ENCODE data around the gene EFHC1. TPM values are rescaled to one million over a fixed set of nuclear protein-coding genes. Genes with fewer than 3 reads are reported as not detected.

Gene EFHC1
- total and polyA plus RNA-seq, 2 of the 13 experiments (the other 11 are each of a cell fraction or from before 2014, with no cell fraction given) = 23.4 to 29.5 TPM

DNA sequence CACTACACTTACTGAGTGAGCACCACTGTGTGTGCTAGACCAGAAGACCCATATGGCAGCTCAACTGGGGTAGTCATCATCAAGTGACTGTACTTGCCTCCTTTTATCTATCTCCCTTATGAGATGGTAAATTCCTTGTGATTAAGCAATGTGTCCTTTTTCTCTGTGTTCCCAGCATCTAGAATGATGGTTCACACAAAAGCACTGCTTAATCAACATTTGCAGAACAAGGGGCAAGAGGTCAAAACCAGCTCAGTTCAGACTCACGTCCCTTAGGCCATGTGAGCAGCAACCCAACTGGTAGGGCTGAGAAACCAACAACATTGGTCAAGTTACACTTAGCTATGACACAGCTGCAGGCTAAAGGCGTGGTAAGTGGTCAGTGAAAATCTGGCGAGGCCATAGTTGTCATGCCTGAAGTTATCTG, 146.7 kb downstream of the EFHC1 start (continued):
- no peak for TF ChIP-seq SP1 (IDR thresholded peaks at IDR 0.05)
- TF ChIP-seq SP1 (CRISPR knock-in tag; IDR thresholded peaks at IDR 0.05) = no peak
- TF ChIP-seq DNMT3B (CRISPR knock-in tag; conservative IDR thresholded peaks at IDR 0.05) = no peak
- TF ChIP-seq, protein P1, sequence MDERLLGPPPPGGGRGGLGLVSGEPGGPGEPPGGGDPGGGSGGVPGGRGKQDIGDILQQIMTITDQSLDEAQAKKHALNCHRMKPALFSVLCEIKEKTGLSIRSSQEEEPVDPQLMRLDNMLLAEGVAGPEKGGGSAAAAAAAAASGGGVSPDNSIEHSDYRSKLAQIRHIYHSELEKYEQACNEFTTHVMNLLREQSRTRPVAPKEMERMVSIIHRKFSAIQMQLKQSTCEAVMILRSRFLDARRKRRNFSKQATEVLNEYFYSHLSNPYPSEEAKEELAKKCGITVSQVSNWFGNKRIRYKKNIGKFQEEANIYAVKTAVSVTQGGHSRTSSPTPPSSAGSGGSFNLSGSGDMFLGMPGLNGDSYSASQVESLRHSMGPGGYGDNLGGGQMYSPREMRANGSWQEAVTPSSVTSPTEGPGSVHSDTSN (CRISPR knock-in tag; IDR thresholded peaks at IDR 0.05) = no peak
- TF ChIP-seq BRCA1 (CRISPR knock-in tag; IDR thresholded peaks at IDR 0.05) = no peak
- TF ChIP-seq ZNF160 (CRISPR knock-in tag; IDR thresholded peaks at IDR 0.05) = no peak
- TF ChIP-seq KDM3A (CRISPR knock-in tag; IDR thresholded peaks at IDR 0.05; ENCODE audit: low read depth) = no peak
- no peak for TF ChIP-seq ZMYM4 (CRISPR knock-in tag; IDR thresholded peaks at IDR 0.05)
- TF ChIP-seq ZNF772 (CRISPR knock-in tag; IDR thresholded peaks at IDR 0.05) = no peak
- no peak for TF ChIP-seq POLR2AphosphoS2 (IDR thresholded peaks at IDR 0.05; ENCODE audit: low read depth, low read length)
- no peak for TF ChIP-seq ZNF180 (CRISPR knock-in tag; IDR thresholded peaks at IDR 0.05; ENCODE audit: borderline replicate concordance, low read depth)
- no peak for TF ChIP-seq ZNF672 (CRISPR knock-in tag; IDR thresholded peaks at IDR 0.05)
- TF ChIP-seq, protein P2, sequence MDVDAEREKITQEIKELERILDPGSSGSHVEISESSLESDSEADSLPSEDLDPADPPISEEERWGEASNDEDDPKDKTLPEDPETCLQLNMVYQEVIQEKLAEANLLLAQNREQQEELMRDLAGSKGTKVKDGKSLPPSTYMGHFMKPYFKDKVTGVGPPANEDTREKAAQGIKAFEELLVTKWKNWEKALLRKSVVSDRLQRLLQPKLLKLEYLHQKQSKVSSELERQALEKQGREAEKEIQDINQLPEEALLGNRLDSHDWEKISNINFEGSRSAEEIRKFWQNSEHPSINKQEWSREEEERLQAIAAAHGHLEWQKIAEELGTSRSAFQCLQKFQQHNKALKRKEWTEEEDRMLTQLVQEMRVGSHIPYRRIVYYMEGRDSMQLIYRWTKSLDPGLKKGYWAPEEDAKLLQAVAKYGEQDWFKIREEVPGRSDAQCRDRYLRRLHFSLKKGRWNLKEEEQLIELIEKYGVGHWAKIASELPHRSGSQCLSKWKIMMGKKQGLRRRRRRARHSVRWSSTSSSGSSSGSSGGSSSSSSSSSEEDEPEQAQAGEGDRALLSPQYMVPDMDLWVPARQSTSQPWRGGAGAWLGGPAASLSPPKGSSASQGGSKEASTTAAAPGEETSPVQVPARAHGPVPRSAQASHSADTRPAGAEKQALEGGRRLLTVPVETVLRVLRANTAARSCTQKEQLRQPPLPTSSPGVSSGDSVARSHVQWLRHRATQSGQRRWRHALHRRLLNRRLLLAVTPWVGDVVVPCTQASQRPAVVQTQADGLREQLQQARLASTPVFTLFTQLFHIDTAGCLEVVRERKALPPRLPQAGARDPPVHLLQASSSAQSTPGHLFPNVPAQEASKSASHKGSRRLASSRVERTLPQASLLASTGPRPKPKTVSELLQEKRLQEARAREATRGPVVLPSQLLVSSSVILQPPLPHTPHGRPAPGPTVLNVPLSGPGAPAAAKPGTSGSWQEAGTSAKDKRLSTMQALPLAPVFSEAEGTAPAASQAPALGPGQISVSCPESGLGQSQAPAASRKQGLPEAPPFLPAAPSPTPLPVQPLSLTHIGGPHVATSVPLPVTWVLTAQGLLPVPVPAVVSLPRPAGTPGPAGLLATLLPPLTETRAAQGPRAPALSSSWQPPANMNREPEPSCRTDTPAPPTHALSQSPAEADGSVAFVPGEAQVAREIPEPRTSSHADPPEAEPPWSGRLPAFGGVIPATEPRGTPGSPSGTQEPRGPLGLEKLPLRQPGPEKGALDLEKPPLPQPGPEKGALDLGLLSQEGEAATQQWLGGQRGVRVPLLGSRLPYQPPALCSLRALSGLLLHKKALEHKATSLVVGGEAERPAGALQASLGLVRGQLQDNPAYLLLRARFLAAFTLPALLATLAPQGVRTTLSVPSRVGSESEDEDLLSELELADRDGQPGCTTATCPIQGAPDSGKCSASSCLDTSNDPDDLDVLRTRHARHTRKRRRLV (CRISPR knock-in tag; IDR thresholded peaks at IDR 0.05) = no peak
- TF ChIP-seq PHF8 (CRISPR knock-in tag; IDR thresholded peaks at IDR 0.05) = no peak
- TF ChIP-seq CEBPG (CRISPR knock-in tag; IDR thresholded peaks at IDR 0.05) = peak; percentile 77
- peak; percentile 39 for TF ChIP-seq TEAD3 (CRISPR knock-in tag; optimal IDR thresholded peaks at IDR 0.05; ENCODE audit: borderline replicate concordance)
- TF ChIP-seq DNMT1 (CRISPR knock-in tag; IDR thresholded peaks at IDR 0.05) = no peak
- TF ChIP-seq, protein P3, sequence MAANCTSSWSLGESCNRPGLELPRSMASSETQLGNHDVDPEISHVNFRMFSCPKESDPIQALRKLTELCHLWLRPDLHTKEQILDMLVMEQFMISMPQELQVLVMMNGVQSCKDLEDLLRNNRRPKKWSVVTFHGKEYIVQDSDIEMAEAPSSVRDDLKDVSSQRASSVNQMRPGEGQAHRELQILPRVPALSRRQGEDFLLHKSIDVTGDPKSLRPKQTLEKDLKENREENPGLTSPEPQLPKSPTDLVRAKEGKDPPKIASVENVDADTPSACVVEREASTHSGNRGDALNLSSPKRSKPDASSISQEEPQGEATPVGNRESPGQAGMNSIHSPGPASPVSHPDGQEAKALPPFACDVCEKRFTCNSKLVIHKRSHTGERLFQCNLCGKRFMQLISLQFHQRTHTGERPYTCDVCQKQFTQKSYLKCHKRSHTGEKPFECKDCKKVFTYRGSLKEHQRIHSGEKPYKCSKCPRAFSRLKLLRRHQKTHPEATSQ (CRISPR knock-in tag; IDR thresholded peaks at IDR 0.05; ENCODE audit: borderline replicate concordance) = no peak
- TF ChIP-seq SATB2 (CRISPR knock-in tag; IDR thresholded peaks at IDR 0.05) = no peak
- TF ChIP-seq, protein P4, sequence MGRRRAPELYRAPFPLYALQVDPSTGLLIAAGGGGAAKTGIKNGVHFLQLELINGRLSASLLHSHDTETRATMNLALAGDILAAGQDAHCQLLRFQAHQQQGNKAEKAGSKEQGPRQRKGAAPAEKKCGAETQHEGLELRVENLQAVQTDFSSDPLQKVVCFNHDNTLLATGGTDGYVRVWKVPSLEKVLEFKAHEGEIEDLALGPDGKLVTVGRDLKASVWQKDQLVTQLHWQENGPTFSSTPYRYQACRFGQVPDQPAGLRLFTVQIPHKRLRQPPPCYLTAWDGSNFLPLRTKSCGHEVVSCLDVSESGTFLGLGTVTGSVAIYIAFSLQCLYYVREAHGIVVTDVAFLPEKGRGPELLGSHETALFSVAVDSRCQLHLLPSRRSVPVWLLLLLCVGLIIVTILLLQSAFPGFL (CRISPR knock-in tag; IDR thresholded peaks at IDR 0.05) = no peak
- no peak for TF ChIP-seq ZFP36L2 (CRISPR knock-in tag; IDR thresholded peaks at IDR 0.05)
- TF ChIP-seq ZNF572 (CRISPR knock-in tag; IDR thresholded peaks at IDR 0.05) = no peak
- TF ChIP-seq HHEX (CRISPR knock-in tag; IDR thresholded peaks at IDR 0.05) = no peak
- TF ChIP-seq SP140L (CRISPR knock-in tag; IDR thresholded peaks at IDR 0.05; ENCODE audit: borderline replicate concordance) = no peak
- TF ChIP-seq PAF1 (CRISPR knock-in tag; IDR thresholded peaks at IDR 0.05) = no peak
- peak; percentile 75 for TF ChIP-seq ZNF7 (CRISPR knock-in tag; IDR thresholded peaks at IDR 0.05)
- TF ChIP-seq SIX1 (CRISPR knock-in tag; IDR thresholded peaks at IDR 0.05; ENCODE audit: borderline replicate concordance) = no peak
- TF ChIP-seq MAFF (IDR thresholded peaks at IDR 0.05; ENCODE audit: low read depth, low read length) = no peak
